Measurements from ENCODE around the gene DRAM1. TPM values are rescaled to one million over a fixed set of nuclear protein-coding genes. Genes with fewer than 3 reads are reported as not detected.
"Not testable (repeated sequence)": the region's sequence is repeated elsewhere in the genome, so short reads cannot be mapped to it uniquely, and the experiment has no call there.

The DRAM1 gene
- total RNA-seq, 2 experiments from 2014 or later, result 1.4 to 2.5 TPM

DNA sequence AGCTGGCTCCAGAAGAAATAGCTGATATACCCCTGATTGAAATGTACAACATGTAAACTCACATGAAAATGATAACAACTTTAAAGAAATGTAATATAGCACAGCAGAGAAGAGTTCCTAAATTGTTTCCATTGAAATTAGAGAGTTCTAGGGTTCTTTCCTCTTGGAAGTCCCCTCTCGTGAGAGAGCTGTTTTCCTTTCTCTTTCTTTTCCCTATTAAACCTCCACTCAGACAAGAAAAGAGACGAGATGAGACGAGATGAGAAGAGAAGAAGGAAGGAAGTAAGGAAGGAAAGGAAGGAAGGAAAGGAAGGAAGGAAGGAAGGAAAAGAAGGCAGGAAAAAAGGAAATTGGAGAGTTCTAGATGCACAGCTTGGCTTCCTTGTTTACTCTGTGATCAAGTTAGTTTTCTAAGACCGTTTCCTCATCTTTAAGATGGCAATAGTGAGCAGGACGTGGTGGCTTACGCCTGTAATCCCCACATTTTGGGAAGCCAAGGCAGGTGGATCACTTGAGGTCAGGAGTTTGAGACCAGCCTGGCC is 11.9 kb downstream of the DRAM1 start:
- Mint-ChIP-seq H3K27me3 (no peaks in the 10 kb centered on the region), H3K4me1 (peaks cover 1% of the 10 kb centered on the region), H3K36me3 (ENCODE audit: low read depth) (no peaks in the 10 kb centered on the region), H3K9me3 (no peaks in the 10 kb centered on the region), H3K4me3 (no peak overlapping the region), H3K27ac (no peak overlapping the region)
- no peak for DNase-seq
- CTCF ChIA-PET, result interaction anchor here (0.9 to 1.1 kb wide), 2 partner anchors 9 to 55 kb away, joined by 3 to 4 read pairs; no protein-coding TSS in a partner anchor
- POLR2A ChIA-PET, result no interaction called here

DNA sequence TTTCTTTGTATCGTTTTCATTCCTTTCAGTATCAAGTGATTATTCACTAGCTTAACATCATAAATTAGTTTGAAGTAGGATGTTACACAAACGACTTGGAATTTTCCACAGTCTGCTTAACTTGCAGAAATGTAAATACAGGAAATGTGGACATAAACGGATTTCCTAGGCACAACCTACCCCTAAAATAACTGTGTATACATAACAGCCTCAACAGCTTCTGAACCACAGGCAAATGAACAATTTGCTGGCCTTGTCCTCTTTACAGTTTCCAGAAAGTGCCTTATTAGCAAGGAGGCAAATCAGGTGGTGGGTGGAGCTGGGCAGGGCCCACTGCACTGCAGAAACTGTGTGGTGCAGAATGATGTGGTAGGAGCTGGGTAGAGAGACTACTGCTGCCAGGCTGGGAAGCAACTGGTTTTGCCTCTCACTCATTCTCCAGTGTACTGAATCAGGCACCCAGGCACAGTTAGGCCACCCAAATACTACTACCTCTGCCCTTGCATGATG is 14.1 kb downstream of the DRAM1 start:
- Mint-ChIP-seq H3K4me3 (no peak overlapping the region), H3K27me3 (no peaks in the 10 kb centered on the region), H3K27ac (no peak overlapping the region), H3K36me3 (ENCODE audit: low read depth) (no peaks in the 10 kb centered on the region), H3K9me3 (no peaks in the 10 kb centered on the region), H3K4me1 (peaks cover 1% of the 10 kb centered on the region)
- ChIA-PET CTCF (interaction anchor here (1.1 to 1.4 kb wide), 2 partner anchors 27 to 61 kb away, joined by 4 read pairs; partner anchors contain the start of gene GNPTAB), POLR2A (no interaction called here)
- no peak for DNase-seq

DNA sequence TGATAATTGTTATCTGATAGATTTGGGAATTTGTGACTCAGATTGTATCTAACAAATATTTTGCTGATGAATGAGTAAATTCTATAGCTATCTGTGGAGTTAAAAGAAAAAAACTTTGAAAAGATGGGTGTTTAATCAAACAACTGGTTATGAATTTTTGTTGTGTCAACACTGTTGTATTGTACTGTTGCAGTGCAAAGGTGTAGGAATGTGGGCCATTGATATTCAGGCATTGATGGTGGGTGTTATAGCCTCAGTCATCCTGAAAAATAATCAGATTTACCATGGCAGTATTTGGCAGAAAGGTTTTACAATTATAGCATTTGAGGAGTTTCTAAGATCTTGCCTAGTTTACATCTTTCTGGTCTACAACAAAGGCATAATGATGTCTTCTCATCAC is 15.4 kb downstream of the DRAM1 start:
- Mint-ChIP-seq H3K9me3 (no peaks in the 10 kb centered on the region), H3K36me3 (ENCODE audit: low read depth) (no peaks in the 10 kb centered on the region), H3K27ac (no peak overlapping the region), H3K4me1 (peaks cover 1% of the 10 kb centered on the region), H3K4me3 (no peak overlapping the region), H3K27me3 (no peaks in the 10 kb centered on the region)
- POLR2A ChIA-PET, result no interaction called here
- CTCF ChIA-PET, result no interaction called here
- DNase-seq, result no peak

DNA sequence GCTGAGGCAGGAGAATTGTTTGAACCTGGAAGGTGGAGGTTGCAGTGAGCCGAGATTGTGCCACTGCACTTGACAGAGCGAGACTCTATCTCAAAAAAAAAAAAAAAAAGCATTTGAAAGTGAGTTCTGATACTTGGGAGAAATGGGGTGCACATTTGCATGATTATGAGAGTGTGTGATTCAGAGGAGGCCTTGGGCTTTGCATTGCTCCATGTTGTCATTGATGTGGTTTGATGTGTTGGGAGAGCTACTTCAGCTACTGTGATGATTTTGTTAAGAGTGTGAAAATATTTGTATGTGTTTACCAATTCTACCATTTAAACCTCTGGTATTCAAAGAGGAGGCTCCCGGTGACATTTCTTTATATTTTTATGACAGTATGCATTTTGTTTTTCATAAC is 24.4 kb downstream of the DRAM1 start:
- POLR2A ChIA-PET, result no interaction called here
- H3K36me3 Mint-ChIP-seq (ENCODE audit: low read depth), result no peaks in the 10 kb centered on the region
- no peak for DNase-seq
- no peaks in the 10 kb centered on the region for H3K4me1 Mint-ChIP-seq
- H3K27ac Mint-ChIP-seq, result no peak overlapping the region
- H3K9me3 Mint-ChIP-seq, result no peaks in the 10 kb centered on the region
- H3K4me3 Mint-ChIP-seq, result no peak overlapping the region
- CTCF ChIA-PET, result no interaction called here
- H3K27me3 Mint-ChIP-seq, result no peaks in the 10 kb centered on the region

DNA sequence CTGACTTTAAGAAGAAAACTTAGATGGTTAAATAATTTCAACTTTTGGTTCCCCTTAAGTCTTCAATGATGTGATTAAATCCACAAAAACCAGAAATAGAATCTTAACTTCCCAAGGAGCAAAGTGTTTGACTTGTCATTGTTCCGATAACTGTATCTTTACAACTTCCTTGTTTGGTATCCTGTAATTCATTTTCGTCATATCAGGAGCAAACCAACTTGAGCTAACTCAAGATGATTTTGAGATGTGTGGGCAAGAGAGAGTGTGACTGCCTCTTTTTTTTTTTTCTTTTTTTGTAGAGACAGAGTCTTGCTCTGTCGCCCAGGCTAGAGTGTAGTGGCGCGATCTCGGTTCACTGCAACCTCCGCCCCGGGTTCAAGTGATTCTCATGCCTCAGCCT is 25.3 kb downstream of the DRAM1 start:
- no peak overlapping the region for H3K4me3 Mint-ChIP-seq
- CTCF ChIA-PET, result interaction anchor here (0.6 kb wide), 1 partner anchor 643 kb away, joined by 4 read pairs; no protein-coding TSS in a partner anchor

DNA sequence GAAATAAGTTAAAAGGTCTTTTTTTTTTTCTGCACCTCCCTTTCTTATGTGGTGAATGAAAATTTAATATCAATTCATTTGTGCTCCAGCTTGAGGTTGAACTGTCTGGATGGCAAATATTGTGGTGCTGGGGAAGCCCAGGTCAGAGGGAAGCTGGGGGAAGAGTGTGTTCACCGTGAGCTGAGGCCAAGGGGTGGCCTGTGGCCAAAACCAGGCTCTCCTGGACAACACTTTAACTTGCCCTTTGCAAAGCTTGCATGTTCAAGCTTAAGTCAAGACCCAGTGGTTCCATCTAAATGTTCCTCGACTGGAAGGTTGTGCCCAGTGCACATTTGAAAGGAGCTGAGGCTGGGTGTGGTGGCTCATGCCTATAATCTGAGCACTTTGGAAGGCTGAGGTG is 28.8 kb downstream of the DRAM1 start:
- H3K4me3 Mint-ChIP-seq, result no peak overlapping the region
- ChIA-PET CTCF (interaction anchor here (0.6 to 1.7 kb wide), 2 partner anchors 12 to 1099 kb away, joined by 3 to 5 read pairs; no protein-coding TSS in a partner anchor), POLR2A (no interaction called here)
- no peaks in the 10 kb centered on the region for H3K9me3 Mint-ChIP-seq
- no peaks in the 10 kb centered on the region for H3K27me3 Mint-ChIP-seq
- no peaks in the 10 kb centered on the region for H3K36me3 Mint-ChIP-seq (ENCODE audit: low read depth)
- H3K27ac Mint-ChIP-seq, result no peak overlapping the region
- H3K4me1 Mint-ChIP-seq, result no peaks in the 10 kb centered on the region
- DNase-seq, result no peak

More for the DNA sequence above, 25.3 kb downstream of the DRAM1 start:
- Mint-ChIP-seq H3K27ac (no peak overlapping the region), H3K4me1 (no peaks in the 10 kb centered on the region), H3K9me3 (no peaks in the 10 kb centered on the region), H3K36me3 (ENCODE audit: low read depth) (no peaks in the 10 kb centered on the region), H3K27me3 (no peaks in the 10 kb centered on the region)
- DNase-seq, result no peak
- POLR2A ChIA-PET, result no interaction called here

DNA sequence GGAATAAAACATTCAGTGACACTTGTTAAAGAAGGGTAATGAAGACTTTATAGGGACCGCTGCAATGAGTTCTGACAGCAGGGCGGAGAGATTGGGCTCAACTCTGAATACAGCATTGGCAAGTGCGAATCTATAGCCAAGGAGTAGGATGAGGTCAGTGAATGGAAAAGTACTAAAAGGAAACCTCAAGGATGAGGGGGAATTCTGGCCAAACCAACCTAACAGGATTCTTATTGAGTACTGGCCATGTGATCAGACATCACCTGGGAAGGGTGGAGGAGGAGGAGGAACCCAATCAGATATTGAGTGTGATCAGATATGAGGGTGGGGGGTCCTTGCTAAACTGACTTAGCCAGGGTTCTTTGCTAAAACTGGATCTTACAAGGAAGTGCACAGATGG is 31.0 kb downstream of the DRAM1 start:
- DNase-seq, result no peak
- no peaks in the 10 kb centered on the region for H3K36me3 Mint-ChIP-seq (ENCODE audit: low read depth)

DNA sequence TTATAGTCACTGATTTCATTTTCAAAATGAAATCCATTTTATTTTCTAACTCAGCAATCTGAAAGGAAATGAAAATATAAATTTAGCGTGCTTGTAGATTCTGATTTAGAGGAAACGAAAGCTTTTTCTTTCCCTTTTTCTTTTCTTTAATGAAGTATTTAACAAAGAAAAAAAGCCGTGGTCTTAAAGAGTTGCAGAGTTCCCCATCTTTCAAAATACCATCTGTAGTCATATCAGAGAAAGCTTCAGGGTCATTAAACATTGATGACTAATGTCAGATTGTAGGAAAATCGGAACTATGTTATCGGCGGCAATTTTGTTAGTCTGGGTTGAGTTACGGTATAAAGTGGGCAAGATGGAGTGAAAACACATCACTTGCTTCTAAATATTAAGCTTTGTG is 32.3 kb downstream of the DRAM1 start:
- no peak for DNase-seq
- ChIA-PET POLR2A (no interaction called here), CTCF (no interaction called here)
- no peaks in the 10 kb centered on the region for H3K9me3 Mint-ChIP-seq
- no peaks in the 10 kb centered on the region for H3K27me3 Mint-ChIP-seq
- no peak overlapping the region for H3K4me3 Mint-ChIP-seq
- H3K27ac Mint-ChIP-seq, result no peak overlapping the region
- no peaks in the 10 kb centered on the region for H3K4me1 Mint-ChIP-seq
- H3K36me3 Mint-ChIP-seq (ENCODE audit: low read depth), result no peaks in the 10 kb centered on the region

More for the DNA sequence above, 31.0 kb downstream of the DRAM1 start:
- Mint-ChIP-seq H3K4me1 (no peaks in the 10 kb centered on the region), H3K9me3 (no peaks in the 10 kb centered on the region), H3K27ac (no peak overlapping the region), H3K27me3 (no peaks in the 10 kb centered on the region), H3K4me3 (no peak overlapping the region)
- ChIA-PET CTCF (no interaction called here), POLR2A (no interaction called here)

DNA sequence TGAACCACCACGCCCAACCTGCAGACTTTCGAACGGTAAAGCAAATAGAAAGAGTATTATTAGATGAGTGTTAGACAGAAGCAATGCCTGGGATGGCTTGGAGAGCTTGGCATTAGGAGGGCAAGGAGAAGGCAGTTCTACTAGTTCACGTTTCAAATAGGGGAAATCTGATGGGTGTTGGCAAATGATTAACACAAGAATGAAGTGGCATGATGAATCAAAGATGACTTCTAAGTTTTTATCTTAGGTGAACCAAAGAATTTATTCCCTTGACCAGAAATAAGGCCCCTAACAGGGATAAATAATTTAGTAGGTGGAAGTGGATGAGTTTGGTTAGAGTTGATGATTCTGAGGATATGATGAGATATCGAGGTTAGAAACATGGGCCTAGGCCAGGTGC is 38.5 kb downstream of the DRAM1 start:
- Mint-ChIP-seq H3K4me3 (no peak overlapping the region), H3K27ac (no peak overlapping the region), H3K36me3 (ENCODE audit: low read depth) (no peaks in the 10 kb centered on the region), H3K27me3 (no peaks in the 10 kb centered on the region), H3K4me1 (peaks cover 4% of the 10 kb centered on the region), H3K9me3 (no peaks in the 10 kb centered on the region)
- no peak for DNase-seq
- ChIA-PET POLR2A (no interaction called here), CTCF (no interaction called here)

DNA sequence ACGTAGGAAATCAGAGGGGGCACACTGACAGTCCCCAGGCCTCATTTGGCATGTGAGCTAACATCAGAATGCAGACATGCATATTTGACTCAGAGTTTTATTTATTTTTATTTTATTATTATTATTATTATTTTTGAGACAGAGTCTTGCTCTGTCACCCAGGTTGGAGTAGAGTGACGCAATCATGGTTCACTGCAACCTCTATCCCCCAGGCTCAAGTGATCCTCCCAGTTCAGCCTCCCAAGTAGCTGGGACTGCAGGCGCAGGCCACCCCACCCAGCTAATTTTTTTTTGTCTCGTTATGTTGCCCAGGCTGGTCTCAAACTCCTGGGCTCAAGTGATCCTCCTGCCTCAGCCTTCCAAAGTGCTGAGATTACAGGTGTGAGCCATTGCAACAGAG is 41.4 kb downstream of the DRAM1 start:
- H3K36me3 Mint-ChIP-seq (ENCODE audit: low read depth); H3K4me3 Mint-ChIP-seq; H3K9me3 Mint-ChIP-seq; H3K27me3 Mint-ChIP-seq; H3K4me1 Mint-ChIP-seq; POLR2A ChIA-PET; H3K27ac Mint-ChIP-seq; DNase-seq: not testable (repeated sequence)
- CTCF ChIA-PET, result interaction anchor here (0.6 to 1.4 kb wide), 3 partner anchors 13 to 496 kb away, joined by 3 to 4 read pairs (median 3); no protein-coding TSS in a partner anchor

DNA sequence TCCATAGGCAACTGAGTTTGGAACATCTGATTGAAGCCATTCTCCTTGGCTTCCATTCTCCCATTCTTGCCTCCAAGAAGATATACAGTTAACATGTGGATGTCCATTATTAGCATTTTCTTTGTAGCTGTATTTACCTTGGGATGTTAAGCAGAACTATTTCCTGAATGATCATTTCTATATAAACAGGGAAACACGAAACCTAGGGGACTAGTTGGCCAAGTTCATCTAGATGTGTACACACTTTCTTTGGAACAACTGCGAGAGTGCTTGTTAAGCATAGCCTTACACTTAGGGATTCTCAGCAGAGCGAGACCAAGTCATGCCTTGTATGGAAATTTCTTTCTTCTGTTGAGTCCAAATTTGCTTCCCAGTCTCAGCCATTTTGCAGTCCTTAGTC is 42.1 kb downstream of the DRAM1 start:
- POLR2A ChIA-PET, result no interaction called here
- CTCF ChIA-PET, result interaction anchor here (1.1 kb wide), 1 partner anchor 12 kb away, joined by 3 read pairs; no protein-coding TSS in a partner anchor
- Mint-ChIP-seq H3K4me3 (no peak overlapping the region), H3K4me1 (peaks cover 4% of the 10 kb centered on the region), H3K9me3 (no peaks in the 10 kb centered on the region), H3K36me3 (ENCODE audit: low read depth) (no peaks in the 10 kb centered on the region), H3K27ac (no peak overlapping the region), H3K27me3 (no peaks in the 10 kb centered on the region)
- no peak for DNase-seq

DNA sequence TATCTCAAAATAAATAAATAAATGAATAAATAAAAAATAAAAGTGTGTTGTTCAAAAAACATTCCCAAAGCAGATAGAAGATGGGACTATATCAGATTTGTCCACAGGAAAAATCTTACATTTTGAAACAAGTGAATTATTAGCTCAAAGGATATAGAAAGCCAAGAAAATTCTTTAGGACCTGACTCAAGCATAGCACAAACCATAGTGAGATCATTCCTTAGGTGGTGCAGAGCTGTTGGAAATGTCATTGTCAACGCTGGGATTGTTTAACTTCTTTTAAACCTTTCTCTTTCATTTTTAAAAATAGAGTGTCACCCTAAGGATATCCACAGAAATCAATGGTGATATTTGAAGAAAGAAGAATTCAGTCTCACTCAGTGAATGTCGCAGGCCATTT is 43.5 kb downstream of the DRAM1 start:
- DNase-seq, result no peak
- peaks cover 4% of the 10 kb centered on the region for H3K4me1 Mint-ChIP-seq
- ChIA-PET CTCF (no interaction called here), POLR2A (no interaction called here)
- H3K9me3 Mint-ChIP-seq, result no peaks in the 10 kb centered on the region
- H3K4me3 Mint-ChIP-seq, result no peak overlapping the region
- H3K27ac Mint-ChIP-seq, result no peak overlapping the region
- no peaks in the 10 kb centered on the region for H3K36me3 Mint-ChIP-seq (ENCODE audit: low read depth)
- H3K27me3 Mint-ChIP-seq, result peaks cover 1% of the 10 kb centered on the region

DNA sequence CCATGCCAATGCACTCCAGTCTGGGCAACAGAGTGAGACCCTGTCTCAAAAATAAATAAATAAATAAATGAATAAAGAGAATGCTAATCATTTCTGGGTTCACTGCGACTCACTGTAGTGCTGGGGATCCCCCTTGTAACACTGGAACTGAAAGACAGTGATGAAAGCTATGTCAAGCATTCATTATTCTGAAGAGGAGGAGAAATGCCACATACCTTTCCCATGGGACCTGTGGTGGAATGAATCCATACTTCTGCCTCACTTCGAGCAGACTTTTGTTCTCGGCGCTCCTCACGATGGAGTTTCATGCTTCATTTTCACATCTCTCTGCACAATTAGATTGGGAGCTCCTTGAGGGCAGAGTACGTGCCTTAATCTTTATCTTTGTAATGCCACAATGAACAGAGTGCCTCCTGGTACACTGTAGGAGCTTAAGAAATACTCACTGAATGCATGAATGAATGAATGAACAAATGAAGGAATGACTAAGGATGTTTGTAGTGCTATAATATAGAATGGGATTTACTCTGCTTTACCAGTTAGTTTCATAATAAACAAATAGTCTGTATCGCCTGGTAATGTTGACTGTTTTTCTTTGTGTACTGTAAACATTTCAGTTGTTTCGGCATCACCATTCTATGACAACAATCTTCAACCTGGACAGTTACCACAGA is 45.8 kb downstream of the DRAM1 start:
- Mint-ChIP-seq H3K36me3 (ENCODE audit: low read depth) (no peaks in the 10 kb centered on the region), H3K4me1 (no peaks in the 10 kb centered on the region), H3K27ac (no peak overlapping the region), H3K4me3 (no peak overlapping the region), H3K9me3 (no peaks in the 10 kb centered on the region), H3K27me3 (peaks cover 1% of the 10 kb centered on the region)
- ChIA-PET POLR2A (no interaction called here), CTCF (no interaction called here)
- no peak for DNase-seq

DNA sequence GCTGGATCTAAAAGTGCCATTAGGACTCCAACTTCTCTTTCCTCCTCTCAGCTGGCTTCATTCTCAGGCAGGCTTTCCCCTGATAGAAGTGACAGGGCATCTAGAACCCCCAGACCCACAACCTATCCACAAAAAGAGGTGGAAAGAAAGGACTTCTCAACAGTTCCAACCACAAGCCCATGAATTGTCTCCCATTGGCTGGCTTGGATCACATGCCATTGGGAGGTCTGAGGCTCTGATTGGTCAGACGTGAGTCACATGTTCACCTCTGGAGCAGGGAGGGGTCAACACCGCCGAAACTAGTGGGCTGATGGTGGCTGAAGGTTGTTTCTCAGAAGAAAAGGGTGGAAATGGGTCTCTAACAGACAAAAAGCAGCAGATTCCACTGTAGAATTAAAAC is 47.2 kb downstream of the DRAM1 start:
- no peaks in the 10 kb centered on the region for H3K4me1 Mint-ChIP-seq
- no peaks in the 10 kb centered on the region for H3K36me3 Mint-ChIP-seq (ENCODE audit: low read depth)
- H3K27me3 Mint-ChIP-seq, result peaks cover 1% of the 10 kb centered on the region
- H3K4me3 Mint-ChIP-seq, result no peak overlapping the region
- ChIA-PET POLR2A (no interaction called here), CTCF (no interaction called here)
- no peak for DNase-seq
- H3K9me3 Mint-ChIP-seq, result no peaks in the 10 kb centered on the region
- H3K27ac Mint-ChIP-seq, result no peak overlapping the region

Measured in activated CD4-positive, alpha-beta T cell treated with anti-CD3 and anti-CD28 coated beads, Interleukin-2, amount 10 ng/mL, durations not matched to agents 7 days and 5 days (primary cell).